ENCODE data around the gene YARS1. TPM values are rescaled to one million over a fixed set of nuclear protein-coding genes. Genes with fewer than 3 reads are reported as not detected.
"Not testable (repeated sequence)": the region's sequence is repeated elsewhere in the genome, so short reads cannot be mapped to it uniquely, and the experiment has no call there.

Gene YARS1
- polyA plus RNA-seq, 4 donors, result 53.6 to 69.5 (median 59.9) TPM

DNA sequence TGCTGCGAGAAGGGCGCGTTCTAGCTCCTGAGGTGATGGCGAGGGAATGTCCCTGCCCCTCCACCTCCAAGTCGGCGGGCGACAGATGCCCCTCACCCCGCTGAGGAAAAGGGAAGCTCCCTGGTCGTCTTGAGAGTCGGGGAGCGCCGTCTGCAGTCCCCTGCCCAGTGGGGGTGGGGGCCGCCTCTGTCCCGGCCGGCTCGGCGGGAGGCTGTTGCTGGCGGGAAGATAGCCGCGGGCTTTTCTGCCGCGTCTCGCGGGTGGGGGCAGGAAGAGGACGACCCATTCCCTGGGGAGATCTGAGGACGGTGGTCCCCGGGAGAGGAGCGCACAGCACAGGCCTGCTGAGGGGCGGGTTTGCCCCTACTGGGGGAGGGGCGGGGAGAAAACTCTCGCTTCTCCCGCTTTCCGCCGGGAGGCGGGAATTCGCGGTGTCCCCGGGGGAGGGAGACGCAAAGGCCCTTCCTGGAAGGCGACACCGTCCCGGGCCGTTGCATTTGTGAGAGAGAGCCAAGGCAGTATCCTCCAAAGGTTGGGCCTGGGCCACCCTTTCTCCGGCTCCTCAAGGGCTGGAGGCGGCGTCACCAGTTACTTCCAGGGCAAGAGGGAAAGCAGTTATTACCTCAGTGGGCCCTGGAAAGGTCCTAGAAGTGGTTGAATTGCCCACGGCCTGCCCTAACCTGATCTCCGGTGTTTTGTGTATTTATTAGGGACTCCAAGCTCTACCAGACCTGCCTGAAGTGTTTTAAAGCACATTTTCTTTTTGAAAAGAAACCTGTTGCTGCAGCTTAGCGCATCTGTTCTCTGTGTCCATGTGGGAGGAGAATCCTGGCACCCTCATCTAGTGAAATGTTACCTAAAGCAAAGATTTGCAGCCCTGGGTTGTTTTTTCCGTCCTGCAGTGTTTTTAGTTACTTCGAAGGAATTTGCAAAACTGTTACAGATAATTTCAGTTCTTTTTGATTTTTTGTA lies 943 bp upstream of the YARS1 start:
- DNase-seq (ENCODE audit: low read depth in 4 of 4, low spot score in 3 of 4), result peak; percentile 59 to 81 (median 67)

DNA sequence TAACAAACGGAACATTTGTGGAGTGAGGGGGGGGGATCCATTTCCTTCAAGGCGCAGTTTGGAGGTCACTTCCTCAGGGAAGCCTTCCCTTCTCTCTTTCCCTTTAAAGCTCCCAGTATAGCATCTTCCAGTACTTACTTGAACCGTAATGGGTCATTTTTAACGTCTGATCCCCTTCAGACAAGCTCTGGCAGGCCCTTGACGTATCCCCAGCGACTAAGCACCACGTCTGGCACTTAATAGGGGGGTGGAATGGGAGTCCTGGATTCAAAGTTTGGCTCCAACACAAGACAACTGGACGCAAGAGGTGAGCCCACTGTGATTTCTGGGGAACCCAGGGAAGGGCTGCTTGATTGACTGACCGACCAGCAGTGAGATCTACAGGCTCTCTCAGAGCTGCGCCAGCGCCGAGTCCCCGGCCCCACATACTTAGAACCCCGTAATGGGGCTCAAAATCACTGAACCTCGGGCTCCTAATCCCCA lies 441 bp downstream of the YARS1 start:
- peak in 3 of 4 donors; percentile 3 to 5 (median 4) for DNase-seq (ENCODE audit: low read depth in 4 of 4, low spot score in 3 of 4)

DNA sequence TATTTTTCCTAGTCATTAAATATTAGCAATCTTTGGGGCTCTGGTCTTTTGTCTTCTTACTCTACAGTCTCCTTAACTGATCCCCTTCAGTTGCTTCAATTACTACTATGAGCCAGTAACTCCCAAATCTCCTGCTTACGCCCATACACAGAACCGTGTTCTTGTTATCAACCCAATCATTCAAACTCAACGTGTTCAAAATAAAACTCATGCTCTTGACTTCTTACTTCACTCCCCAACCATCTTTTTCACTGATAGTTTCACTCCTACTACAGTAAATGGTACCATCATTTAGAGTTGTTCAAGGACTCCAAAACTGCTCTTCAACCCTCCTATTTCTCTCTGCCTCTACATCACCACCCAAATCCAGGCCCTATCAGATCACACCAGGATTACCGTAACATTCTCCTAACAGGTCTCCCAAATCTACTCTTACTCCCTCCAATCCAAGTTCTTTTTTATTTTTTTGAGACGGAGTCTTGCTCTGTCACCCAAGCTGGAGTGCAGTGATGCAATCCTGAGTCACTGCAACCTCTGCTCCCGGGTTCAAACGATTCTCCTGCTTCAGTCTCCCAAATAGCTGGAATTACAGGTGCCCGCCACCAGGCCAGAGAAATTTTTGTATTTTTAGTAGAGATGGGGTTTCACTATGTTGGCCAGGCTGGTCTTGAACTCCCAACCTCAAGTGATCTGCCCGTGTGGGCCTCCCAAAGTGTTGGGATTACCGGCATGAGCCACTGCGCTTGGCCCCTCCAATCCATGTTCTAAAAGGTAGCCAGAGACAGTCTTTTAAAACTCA lies 3.0 kb downstream of the YARS1 start:
- no peak for DNase-seq (ENCODE audit: low read depth in 4 of 4, low spot score in 3 of 4)

DNA sequence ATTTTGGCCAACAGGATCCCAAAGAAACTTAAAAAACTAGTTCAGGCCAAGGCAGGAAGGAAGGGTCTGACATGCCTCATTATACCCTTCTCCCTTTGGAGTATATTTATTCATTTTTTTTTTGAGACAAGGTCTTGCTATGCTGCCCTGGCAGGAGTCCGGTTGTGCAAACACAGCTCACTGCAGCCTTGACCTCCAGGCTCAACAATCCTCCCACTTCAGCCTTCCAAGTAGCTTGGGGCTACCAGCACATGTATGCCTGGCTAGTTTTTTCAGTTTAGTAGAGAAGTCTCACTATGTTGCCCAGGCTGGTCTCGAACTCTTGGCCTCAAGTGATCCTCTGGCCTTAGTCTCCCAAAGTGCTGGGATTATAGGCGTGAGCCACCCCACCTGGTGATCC lies 5.2 kb downstream of the YARS1 start:
- no peak for DNase-seq (ENCODE audit: low read depth in 4 of 4, low spot score in 3 of 4)

DNA sequence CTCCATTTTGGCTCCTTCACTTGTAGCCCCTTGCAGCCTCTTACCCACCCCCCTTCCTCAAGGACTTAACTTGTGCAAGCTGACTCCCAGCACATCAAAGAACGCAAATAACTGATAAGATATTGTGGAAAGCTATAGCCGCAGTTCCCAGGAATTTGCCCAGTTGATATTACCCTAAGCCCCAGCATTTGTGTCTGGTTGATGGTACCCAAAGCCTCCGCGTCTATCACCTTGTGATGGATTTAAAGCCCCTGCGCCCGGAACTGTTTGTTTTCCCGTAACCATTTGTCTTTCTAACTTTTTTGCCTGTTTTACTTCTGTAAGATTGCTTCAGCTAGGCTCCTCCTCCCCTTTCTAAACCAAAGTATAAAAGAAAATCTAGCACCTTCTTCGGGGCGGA lies 5.9 kb downstream of the YARS1 start:
- DNase-seq (ENCODE audit: low read depth in 4 of 4, low spot score in 3 of 4), result no peak

DNA sequence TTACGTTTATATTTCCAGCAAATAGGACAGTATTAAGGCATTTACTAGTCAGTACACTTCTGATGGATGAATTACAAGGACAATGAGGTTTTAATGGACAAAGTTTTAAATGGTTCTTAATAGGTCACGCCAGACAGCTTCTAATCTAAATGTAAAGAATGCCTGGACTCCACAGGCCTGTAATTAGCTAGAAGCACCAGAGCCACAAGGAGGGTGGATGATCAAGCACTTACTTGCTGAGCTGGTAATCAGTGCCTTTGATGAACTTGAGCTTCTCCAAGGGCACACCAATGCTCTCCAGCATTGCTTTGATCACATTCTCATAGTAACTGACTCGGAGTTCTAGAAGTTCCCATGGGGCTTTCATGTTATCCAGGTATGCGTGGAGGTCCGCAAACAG lies 6.8 kb downstream of the YARS1 start:
- no peak for DNase-seq (ENCODE audit: low read depth in 4 of 4, low spot score in 3 of 4)

DNA sequence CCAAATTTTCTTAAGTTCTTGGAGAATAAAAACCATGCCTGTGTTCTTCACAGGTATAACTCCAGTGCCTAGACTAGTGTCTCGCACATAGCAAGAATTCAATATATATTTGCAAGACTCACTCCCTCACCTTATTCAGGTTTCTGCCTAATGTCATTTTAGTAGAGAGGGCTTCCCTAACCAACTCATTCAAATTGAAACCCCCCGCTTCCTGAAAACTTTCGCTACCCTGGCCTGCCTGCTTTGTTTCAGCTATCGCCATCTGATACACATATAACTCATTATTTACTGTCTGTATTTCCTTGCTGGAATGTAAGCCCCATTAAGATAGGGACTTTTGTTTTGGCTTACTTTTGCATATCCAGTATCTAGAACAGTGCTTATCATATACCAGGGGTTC lies 8.6 kb downstream of the YARS1 start:
- no peak for DNase-seq (ENCODE audit: low read depth in 4 of 4, low spot score in 3 of 4)

DNA sequence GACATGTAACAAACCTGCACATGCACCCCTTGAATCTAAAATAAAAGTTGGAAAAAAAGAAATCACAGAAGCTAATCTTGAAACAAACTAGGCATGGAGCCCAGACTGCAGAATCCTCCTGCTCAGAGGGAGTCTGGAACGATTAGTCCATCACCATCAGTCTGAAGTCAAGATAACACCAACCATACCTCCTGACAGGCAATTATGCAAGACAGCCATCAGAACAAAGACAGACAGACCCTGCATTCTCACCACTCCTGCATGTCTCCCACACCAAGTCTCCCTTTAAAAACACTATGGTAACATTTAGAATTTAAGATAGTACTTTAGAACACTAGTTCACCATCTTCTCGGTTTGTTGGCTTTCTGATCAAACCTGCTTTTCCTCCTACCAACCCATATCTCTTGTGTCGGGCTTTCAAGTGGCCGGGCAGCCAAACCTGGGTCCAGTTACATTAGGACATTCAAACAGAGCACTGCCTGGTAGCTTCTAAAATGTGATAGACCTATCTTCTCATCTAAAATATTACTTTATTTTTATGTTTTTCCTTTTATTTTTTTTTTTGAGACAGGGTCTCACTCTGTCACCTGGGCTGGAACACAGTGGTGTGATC lies 10.1 kb downstream of the YARS1 start:
- DNase-seq (ENCODE audit: low read depth in 4 of 4, low spot score in 3 of 4), result no peak

DNA sequence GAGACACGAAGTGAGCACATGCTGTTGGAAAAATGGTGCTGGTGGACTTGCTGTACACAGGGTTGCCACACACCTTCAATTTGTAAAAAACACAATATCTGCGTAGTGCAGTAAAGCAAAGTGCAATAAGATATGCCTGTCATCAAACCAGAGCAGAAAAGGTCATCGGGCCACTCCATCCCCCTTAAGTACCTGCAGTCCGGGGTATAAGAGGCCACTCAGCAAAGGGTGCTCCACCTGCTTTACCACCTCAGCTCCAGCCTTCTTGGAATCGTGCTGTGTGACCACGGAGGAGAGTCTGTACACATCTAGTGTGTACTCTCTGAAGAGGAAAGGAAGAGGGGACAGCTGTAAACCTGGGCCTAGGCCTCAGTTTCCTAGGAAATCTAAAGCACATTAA lies 10.9 kb downstream of the YARS1 start:
- no peak for DNase-seq (ENCODE audit: low read depth in 4 of 4, low spot score in 3 of 4)

DNA sequence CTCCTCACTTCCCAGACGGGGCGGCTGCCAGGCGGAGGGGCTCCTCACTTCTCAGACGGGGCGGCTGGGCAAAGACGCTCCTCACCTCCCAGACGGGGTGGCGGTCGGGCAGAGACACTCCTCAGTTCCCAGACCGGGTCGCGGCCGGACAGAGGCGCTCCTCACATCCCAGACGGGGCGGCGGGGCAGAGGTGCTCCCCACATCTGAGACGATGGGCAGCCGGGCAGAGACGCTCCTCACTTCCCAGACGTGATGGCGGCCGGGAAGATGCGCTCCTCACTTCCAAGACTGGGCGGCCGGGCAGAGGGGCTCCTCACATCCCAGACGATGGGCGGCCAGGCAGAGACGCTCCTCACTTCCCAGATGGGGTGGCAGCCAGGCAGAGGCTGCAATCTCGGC lies 12.7 kb downstream of the YARS1 start:
- not testable (repeated sequence) for DNase-seq (ENCODE audit: low read depth in 4 of 4, low spot score in 3 of 4)

DNA sequence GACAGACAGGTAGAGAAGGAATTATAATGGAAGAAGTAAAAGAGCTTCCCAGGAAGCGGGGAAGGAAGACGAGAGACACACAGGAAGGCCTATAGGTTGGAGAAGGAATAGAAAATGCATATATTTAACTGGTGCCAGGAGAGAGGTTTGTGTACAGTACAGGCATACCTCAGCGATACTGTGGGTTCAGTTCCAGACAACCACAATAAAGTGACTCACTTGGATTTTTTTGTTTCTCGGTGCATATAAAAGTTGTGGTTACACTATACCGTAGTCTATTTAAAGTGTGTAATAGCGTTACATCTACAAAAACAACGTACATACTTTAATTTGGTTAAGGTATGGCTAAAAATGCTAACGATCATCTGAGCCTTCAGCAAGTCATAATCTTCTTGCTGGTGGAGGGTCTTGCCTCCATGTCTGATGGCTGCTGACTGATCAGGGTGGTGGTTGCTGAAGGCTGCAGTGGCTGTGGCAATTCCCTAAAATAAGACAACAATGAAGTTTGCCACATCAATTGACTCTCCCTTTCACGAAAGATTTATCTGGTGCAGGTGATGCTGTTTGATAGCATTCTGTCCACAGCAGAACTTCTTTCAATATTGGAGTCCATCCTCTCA lies 16.0 kb downstream of the YARS1 start:
- DNase-seq (ENCODE audit: low read depth in 4 of 4, low spot score in 3 of 4), result no peak

DNA sequence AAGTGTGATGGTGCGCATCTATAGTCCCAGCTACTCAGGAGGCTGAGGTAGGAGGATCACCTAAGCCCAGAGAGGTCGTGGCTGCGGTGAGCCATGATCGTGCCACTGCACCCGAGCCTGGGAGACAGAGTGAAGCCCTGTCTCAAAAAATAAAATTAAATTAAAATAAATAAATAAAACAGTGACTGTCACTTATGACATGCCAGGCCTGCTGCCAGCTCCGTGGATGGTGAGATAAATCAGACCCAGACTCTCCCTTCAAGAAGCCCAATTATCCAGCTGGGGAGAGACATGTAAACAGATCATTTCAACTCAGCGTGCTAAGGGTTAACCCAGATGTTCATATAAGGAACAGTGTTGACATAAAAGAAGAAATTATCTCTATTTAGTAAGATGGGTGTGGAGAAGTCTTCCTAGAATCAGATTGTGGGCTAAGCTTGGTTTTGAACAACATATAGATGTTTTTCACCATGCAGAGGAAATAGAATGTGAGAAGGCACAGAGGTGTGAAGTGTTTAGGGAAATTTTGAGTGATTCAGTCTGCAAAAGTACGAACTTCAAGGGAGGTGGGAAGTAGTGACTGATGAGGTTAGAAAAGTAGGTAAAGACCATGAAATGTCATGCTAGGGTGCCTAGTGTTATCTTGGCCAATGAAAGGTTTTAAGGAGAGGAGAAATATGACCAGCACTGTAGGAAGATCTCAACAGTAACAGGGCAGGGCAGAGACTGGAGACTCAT lies 18.3 kb downstream of the YARS1 start:
- no peak for DNase-seq (ENCODE audit: low read depth in 4 of 4, low spot score in 3 of 4)

DNA sequence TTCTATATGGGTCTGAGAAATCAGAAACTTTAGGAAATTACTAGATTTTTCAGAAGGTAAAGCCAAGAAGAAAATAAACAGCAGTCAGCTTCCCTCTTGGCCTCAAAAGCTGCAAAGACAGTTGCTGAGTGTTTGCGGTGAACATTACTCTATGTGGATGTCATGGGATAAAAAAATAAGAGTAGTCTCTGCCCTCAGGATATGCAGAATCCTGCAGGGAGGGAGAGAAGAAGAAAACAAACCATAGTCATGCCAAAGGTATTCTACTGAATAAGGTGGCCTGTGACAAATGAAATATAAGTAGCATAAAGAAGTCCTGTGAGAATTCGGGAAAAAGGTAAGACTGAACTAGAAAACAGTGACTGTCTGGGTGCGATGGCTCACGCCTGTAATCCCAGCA lies 19.0 kb downstream of the YARS1 start:
- no peak for DNase-seq (ENCODE audit: low read depth in 4 of 4, low spot score in 3 of 4)

DNA sequence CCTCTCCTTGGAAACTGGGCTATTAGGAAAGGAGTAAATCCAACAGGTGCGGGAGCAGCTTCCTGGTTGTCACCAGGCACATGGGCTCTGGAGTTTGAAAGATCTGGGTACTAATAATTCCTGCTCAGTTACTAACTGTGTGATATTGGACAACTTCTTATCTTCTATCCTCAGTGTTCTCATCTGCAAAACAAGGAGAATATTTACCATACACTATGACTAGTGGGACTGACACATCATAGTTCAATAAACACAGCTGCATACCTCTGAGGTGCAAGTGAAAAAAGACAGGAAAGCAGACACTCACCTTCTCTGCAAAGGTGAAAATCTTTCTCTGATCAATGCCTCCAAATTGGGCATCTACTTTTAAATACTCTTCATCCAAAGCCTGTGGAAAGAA lies 19.7 kb downstream of the YARS1 start:
- no peak for DNase-seq (ENCODE audit: low read depth in 4 of 4, low spot score in 3 of 4)

DNA sequence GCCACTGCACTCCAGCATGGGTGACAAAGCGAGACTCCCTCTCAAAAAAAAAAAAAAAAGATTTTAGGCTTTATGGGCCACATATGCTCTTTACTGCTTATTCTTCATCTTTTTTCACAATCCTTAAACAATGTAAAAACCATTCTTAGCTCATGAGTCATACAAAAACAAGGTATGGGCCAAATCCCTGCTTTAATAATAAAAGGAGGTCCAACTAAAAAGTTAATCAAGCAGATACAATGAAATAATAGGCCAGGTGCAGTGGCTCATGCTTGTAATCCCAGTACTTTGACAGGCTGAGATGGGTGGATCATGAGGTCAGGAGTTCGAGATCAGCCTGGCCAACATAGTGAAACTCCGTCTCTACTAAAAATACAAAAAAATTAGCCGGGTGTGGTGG lies 21.4 kb downstream of the YARS1 start:
- DNase-seq (ENCODE audit: low read depth in 4 of 4, low spot score in 3 of 4), result not testable (repeated sequence)

DNA sequence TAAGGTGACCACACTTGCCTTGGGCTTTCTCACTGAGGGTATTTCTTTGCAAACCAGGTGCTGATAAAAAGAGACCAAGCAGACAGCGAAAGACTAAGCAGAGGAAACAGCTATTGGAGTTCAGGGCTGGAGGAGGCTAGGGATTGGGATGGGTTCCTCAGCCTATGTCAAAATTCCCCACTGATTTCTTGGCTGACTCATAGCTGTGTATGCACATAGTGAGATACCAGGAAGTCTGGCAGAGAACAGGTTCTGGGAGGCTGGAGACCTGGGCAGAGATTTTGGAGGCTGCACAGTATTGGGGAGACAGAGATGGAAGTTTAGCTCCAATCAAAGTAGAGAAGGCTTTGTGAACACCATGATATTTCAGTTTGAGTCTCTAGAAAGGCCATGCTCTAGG lies 25.3 kb downstream of the YARS1 start:
- DNase-seq (ENCODE audit: low read depth in 4 of 4, low spot score in 3 of 4), result no peak

DNA sequence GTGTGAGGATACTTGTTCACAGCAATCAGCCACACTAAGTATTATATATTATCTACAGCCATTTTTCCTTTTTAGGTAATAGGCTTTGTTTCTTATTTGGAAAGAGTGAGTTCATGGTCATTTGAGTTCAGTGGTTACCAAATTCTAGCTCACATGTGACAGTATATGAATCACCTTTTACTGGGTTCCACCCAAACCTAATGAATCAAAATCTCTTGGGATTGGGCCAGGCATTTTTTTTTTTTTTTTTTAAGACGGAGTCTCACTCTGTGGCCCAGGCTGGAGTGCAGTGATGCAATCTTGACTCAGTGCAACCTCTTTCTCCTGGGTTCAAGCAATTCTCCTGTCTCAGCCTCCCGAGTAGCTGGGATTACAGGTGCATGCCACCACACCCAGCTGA lies 27.8 kb downstream of the YARS1 start:
- not testable (repeated sequence) for DNase-seq (ENCODE audit: low read depth in 4 of 4, low spot score in 3 of 4)

DNA sequence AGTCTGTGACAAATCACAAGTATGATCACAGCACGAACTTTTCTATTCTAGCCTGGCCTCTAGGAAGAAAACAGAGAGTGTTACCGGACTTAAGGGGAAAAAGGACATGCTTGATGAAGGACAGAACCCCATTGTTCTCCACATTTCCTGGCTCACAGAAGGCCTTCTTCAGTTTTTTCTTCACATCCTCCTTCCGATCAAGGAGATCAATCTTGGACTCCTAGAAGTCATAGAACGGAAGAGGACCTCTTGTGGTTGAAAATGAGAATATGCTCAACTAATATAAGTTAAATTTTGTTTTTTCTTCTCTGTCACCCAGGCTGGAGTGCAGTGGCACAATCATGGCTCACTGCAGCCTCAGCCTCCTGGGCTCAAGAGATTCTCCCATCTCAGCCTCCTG lies 30.3 kb downstream of the YARS1 start:
- DNase-seq (ENCODE audit: low read depth in 4 of 4, low spot score in 3 of 4), result no peak

DNA sequence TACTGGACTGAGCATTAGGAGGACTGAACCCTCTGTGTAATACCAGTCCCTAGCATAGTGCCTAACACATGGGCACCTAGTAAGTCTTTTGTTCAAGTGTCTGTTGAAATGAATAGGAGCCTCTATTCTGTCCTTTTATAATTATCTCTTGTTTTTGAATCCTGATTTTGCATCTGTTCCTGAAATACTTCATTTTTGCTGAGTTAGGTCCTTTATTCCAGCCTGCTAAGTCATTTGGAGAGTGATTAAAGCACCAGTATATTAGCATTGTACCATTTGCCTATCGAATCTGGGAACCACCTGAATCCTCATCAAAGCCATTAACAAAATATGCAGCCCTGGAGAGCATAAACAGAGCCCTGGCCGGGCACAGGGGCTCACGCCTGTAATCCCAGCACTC lies 32.3 kb downstream of the YARS1 start:
- no peak for DNase-seq (ENCODE audit: low read depth in 4 of 4, low spot score in 3 of 4)

DNA sequence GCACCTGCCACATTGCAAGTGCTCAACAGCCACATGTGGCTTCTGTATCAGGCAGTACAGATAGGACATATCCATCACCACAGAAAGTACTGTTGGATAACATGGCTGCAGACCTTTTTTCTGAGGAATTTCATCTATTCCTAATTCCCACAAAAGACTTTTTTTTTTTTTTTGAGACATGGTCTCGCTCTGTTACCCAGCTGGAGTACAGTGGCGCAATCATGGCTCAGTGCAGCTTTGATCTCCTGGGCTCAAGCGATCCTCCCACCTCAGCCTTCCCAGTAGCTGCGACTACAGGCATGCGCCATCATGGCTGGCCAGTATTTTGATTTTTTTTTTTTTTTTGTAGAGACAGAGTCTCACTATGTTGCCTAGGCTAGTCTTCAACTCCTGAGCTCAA lies 33.3 kb downstream of the YARS1 start:
- DNase-seq (ENCODE audit: low read depth in 4 of 4, low spot score in 3 of 4), result no peak
